Activated naive CD4-positive, alpha-beta T cell treated with Interleukin-2 at 50 U/mL for 16 hours (primary cell): ENCODE measurements around the gene GOLGA6A.

Experiments
- DNase-seq: peaks from one replicate; pipeline ENCODE4 v3.0.0-alpha.2; 2020

The GOLGA6A gene

GRCh38 chr15:74035121-74036017, 47.0 kb downstream of the GOLGA6A start:
- DNase-seq, result no peak

GRCh38 chr15:74034206-74034755, 48.1 kb downstream of the GOLGA6A start:
- no peak for DNase-seq

GRCh38 chr15:74032606-74033561, 49.5 kb downstream of the GOLGA6A start:
- DNase-seq, result no peak

GRCh38 chr15:74032046-74032445, 50.3 kb downstream of the GOLGA6A start:
- no peak for DNase-seq

- DNase-seq, result no peak
These were observed 53.7 kb downstream of the GOLGA6A start for GRCh38 chr15:74028646-74029045.

GRCh38 chr15:74027688-74028087, 54.7 kb downstream of the GOLGA6A start:
- no peak for DNase-seq

- DNase-seq, result no peak
These were observed 56.9 kb downstream of the GOLGA6A start for GRCh38 chr15:74025436-74025835.

GRCh38 chr15:74024687-74025086, 57.7 kb downstream of the GOLGA6A start:
- no peak for DNase-seq

- no peak for DNase-seq
These were observed 59.5 kb downstream of the GOLGA6A start for GRCh38 chr15:74022706-74023470.
